ENCODE results near the gene PGD.
"Not testable (repeated sequence)": the region's sequence is repeated elsewhere in the genome, so short reads cannot be mapped to it uniquely, and the experiment has no call there.

The PGD gene

DNA sequence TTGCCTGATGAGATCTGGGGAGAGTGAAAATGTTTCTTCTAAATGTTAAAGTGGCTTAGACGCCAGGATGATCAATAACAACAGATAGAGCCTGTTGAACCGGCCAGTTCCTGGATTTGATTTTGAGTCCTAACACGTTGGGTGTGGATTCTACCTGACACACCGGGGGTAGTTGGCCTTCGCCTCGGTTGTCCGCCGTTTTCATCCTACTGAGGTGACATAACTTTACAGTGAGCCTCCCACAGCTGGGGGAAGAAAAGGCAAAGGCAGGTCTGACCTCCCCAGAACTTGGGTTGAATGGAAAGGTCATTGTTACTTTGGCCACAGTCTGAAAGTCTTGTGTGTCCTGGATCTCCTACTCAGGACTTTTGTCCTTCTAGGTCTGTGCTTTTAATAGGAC lies 1.1 kb downstream of the PGD start:
- no peak for DNase-seq

- DNase-seq, result no peak
Observed at GRCh38 chr1:10401281-10401680, 2.4 kb downstream of the PGD start.

- DNase-seq, result no peak
Observed at GRCh38 chr1:10402729-10403274, 3.9 kb downstream of the PGD start.

- DNase-seq, result no peak
Observed at GRCh38 chr1:10407201-10407600, 8.3 kb downstream of the PGD start.

DNA sequence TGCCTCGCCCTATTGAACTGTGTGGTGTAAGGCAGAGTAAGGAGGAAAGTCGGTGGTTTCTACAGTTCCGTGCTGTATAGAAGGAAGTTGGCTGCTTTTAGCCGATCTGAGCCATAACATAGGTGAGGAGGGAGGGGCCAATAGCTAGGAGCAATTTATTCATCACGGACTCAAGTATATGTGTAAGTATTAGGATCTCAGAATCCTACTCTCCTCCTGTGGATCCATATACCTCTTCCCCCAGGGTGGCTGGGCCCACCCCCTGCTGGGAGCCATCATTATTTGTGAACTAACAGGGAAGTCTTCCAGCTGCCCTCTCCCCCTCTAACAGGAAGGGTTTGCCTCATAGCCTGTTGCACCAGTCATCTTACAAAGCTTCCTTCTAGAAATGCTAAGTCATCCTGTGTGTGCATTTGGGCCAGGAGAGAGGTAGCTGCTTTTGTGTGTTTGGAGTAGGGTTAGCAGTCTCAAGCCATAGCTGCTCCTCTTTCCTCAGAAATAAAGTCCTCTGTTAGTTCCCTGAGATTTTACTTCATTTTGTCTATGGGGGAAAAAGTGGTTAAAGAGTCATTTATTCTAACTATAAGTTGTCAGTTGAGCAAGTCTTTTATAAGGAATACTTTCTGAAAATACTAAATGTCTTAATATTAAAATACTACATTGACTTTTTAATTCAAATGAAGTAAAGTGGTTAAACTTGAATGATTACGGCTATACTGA lies 16.5 kb downstream of the PGD start:
- no peak for DNase-seq

DNA sequence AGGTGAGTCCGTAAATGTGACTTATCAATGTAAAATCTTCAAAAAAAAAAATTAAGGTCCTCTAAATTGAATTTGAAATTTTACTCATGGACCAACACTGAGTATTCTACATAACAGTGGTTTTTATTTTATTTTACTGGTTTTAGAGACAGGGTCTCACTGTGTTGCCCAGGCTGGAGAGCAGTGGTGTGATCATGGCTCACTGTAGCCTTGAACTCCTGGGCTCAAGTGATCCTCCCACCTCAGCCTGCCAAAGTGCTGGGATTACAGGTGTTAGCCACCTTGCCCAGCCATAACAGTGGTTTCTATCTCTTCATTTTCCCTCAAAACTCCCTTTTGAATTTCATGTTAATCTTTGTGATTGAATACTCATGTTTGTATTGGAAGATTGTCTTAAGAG lies 17.1 kb downstream of the PGD start:
- DNase-seq, result not testable (repeated sequence)

DNA sequence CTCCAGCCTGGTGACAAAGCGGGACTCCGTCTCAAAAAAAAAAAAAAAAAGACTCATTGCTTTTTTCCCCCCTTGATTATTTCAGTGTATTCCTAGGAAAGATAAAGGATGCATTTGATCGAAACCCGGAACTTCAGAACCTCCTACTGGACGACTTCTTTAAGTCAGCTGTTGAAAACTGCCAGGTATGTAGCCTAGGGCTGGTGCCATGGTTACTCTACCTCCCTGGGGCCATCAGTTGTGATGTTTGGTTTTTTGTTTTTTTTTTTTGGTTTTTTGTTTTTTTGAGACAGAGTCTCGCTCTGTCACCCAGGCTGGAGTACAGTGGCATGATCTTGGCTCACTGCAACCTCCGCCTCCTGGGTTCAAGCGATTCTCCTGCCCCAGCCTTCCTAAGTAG lies 19.9 kb downstream of the PGD start:
- DNase-seq, result not testable (repeated sequence)

DNA sequence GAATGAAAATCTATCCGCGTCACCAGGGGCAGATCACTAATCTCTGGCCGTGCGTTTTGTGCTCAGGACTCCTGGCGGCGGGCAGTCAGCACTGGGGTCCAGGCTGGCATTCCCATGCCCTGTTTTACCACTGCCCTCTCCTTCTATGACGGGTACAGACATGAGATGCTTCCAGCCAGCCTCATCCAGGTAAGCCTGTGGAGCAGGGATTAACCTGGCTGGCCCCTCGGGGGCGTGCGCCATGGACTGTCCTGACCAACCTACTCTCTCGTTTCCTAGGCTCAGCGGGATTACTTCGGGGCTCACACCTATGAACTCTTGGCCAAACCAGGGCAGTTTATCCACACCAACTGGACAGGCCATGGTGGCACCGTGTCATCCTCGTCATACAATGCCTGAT lies 20.5 kb downstream of the PGD start:
- no peak for DNase-seq

DNA sequence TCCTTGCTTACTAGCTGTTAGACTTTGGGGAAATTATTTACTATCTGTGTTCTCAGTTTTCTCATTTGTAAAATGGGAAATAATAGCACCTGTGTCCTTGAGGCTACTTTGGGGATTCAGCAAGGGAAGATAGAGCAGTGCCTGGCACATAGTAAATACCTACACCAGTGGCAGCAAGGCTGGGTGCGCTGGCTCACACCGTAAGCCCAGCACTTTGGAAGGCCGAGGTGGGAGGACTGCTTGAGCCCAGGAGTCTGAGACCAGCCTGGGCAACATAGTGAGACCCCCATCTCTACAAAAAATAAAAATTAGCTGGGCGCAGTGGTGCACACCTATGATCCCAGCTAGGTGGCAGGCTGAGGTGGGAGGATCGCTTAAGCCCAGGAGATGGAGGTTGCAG lies 22.8 kb downstream of the PGD start:
- DNase-seq, result no peak

GRCh38 chr1:10424034-10424433 lies 25.2 kb downstream of the PGD start:
- DNase-seq, result no peak

DNA sequence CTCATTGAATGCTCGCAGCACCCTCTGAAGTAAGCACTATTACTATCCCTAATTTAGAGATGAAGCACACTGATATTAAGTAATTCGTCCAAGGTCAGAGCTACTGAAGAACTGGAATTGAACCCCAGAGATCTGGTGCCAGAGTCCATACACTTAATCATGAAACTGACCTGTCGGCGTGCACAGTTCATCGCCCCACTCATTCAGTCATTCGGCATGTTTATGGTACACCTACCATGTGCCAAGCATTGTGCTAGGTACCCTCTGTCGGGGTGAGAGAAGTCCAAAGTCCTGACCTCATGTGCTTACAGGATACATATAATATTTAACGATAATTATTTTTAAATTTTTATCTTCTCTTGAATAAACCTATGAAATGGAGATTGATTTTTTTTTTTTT lies 25.8 kb downstream of the PGD start:
- DNase-seq, result no peak

GRCh38 chr1:10425826-10426534 lies 27.1 kb downstream of the PGD start:
- not testable (repeated sequence) for DNase-seq

DNA sequence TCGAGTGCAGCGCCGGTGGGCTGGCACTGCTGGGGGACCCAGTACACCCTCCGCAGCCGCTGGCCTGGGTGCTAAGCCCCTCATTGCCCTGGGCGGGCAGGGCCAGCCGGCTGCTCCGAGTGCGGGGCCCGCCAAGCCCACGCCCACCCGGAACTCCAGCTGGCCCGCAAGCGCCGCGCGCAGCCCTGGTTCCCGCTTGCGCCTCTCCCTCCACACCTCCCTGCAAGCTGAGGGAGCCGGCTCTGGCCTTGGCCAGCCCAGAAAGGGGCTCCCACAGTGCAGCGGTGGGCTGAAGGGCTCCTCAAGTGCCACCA lies 27.6 kb downstream of the PGD start:
- not testable (repeated sequence) for DNase-seq

DNA sequence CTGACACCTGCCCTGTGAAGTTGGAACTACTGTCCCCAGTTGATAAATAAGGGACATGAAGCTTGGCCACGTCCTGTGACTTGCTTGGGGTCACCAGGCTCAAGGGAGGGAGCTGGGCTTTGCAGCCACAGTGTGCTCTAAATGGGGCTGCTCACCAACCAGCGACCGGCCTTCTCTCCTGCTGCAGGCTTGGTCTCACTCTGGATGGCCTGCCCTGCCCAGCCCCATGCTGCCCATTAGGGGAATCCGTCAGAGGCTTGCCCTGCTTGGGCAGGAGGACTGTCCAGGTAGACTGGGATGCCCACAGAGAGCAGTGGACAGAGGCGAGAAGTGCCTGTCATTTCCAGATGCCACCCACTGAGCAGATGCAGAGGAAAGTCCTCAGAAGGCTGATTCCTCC lies 30.1 kb downstream of the PGD start:
- DNase-seq, result no peak

DNA sequence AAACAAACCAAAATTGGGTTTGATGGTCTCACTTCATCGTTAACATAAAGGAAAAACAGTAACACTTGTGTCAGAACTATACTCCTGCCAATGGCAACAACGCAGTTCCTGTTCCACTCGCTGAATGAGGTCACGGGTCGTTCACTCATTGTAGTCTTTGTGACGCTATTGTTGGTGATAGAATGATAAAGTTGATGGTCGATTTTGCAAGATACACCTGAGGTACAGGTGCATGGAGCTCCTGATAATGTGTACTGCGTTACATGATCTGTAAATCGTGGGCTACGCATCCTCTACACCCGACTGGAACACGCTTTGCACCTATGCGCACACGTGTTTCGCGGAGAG lies 31.0 kb downstream of the PGD start:
- no peak for DNase-seq

GRCh38 chr1:10430216-10431069 lies 31.6 kb downstream of the PGD start, which contains the start of gene CENPS:
Gene CENPS (plus strand): TSS chr1:10430433. CDS start chr1:10430518, 85 bp downstream.
- DNase-seq, result peak; percentile 61

- DNase-seq, result no peak
Observed at GRCh38 chr1:10431070-10431730, 32.3 kb downstream of the PGD start.

DNA sequence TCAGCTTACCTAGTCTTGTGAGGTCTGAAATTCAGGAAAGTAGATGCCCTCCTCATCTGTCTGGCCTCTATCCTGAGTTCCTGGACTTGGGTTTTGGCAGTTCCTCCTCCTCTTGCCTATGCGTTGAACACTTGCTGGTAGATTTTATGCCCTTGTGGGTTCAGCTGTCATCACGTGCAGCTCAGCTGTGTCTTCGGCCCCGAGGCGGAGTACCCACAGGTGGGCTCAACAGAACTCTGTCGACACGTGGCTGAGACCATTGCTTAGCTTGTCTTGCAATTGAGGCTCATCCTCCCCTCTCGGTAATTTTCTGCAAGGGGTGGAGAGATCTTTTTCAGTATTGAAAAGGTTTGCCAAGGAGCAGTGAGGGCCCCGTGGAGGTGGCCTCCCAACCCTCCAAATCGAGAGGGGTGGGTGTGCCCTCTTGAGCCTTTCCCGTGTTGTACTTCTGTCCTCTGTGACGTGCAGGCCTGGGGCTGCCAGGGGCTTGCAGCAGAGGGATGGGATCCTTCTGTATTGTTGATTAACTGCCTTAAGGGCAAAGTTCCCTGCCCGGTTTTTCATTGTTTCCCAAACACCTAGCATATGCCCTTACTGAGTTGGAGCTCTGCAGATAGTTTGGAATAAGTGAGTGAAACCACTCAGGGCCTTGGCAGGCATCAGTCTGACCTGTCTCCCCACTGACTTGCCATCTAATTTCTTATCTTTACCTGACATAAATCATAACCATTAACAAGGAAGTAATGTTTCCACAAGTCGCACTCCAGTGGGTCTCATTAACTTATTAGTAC lies 34.2 kb downstream of the PGD start:
- DNase-seq, result no peak

DNA sequence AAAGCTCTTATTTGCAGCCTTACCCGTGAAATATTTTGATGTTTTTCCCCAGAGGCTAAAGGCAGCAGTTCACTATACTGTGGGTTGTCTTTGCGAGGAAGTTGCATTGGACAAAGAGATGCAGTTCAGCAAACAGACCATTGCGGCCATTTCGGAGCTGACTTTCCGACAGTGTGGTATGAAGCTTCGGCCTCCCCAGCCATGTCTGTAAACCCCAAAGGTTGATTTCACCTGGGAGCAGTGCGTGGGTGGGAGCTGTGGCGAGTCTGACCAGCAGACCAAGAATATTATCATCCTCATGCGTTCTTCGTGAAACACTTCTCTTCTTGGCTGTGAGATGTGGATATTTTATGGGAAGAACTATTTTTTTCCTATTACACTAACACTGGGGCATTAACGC lies 34.9 kb downstream of the PGD start:
- no peak for DNase-seq

DNA sequence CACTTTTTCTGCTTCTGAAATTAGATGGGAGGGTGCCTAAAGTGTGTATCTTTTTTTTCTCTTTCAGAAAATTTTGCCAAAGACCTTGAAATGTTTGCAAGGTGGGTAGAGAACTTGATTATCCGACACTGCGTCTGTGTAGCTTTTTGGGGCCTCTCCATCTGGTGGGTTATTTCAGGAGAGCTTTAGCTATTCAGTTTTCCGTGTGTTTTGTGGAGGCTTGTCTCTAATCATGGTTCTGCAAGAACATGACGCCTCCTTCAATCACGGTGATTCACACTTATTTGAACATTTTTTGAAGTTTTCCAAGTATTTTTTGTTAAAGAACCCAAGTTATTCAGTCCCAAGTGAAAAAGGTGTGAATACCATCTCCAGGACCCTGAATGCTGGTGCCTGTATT lies 35.7 kb downstream of the PGD start:
- DNase-seq, result no peak

- no peak for DNase-seq
Observed at GRCh38 chr1:10437052-10437451, 38.2 kb downstream of the PGD start.

DNA sequence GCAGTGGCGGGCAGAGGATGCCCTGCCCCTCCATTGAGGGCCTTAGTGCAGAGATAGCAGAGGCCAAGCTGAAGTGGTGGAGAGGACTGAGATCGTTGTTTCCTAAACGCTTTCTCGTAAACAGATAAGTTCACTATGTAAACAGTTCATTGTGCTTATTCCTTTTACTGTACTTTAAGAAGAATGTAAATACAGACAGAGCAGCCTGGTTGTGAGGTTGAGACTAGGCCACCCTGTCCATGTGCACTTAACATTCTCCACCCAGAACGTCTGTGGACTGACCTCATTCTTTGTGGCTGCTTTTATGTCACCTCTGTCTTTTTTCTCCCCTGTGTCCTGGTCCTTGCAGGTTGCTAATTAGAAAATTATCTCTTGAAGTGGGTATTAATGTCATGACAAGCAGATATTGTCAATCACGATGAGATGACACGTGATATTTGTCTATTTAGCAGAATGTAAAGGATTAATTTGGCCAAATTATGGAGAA lies 39.9 kb downstream of the PGD start:
- no peak for DNase-seq

Data from NCI-H1694 treated with DMSO at 0.1 percent for 48 hours (cell line).